ENCODE results near the gene ITPKA. TPM values are rescaled to one million over a fixed set of nuclear protein-coding genes. Genes with fewer than 3 reads are reported as not detected.

Gene ITPKA
- total RNA-seq, result 1.1 and 2.1 TPM in 2 replicates

- intact Hi-C loops (cut with micrococcal nuclease), result loop anchor here (1.0 to 5.0 kb wide), 10 partner anchors 9 to 541 kb away; partner anchors contain the start of genes CHAC1, JMJD7, LTK and MGA
Observed at GRCh38 chr15:41493205-41493901, at the start of gene ITPKA. Gene ITPKA (plus strand): TSS chr15:41493874. CDS start chr15:41493928, 54 bp downstream.

GRCh38 chr15:41445399-41445798 lies 48.3 kb upstream of the ITPKA start:
- intact Hi-C loops (cut with micrococcal nuclease), result no loop called here

- intact Hi-C loops (cut with micrococcal nuclease), result no loop called here
Observed at GRCh38 chr15:41462084-41462795, 31.4 kb upstream of the ITPKA start.

GRCh38 chr15:41464889-41465580 lies 28.6 kb upstream of the ITPKA start:
- intact Hi-C loops (cut with micrococcal nuclease), result loop anchor here (1.0 to 5.0 kb wide), 4 partner anchors 36 to 232 kb away; partner anchors contain the start of gene TYRO3

GRCh38 chr15:41465822-41466421 lies 27.8 kb upstream of the ITPKA start:
- intact Hi-C loops (cut with micrococcal nuclease), result loop anchor here (1.0 to 5.0 kb wide), 12 partner anchors 17 to 439 kb away; partner anchors contain the start of genes ITPKA, MAPKBP1, RPAP1 and TYRO3

GRCh38 chr15:41466711-41467110 lies 27.0 kb upstream of the ITPKA start:
- intact Hi-C loops (cut with micrococcal nuclease), result loop anchor here (1.0 to 5.0 kb wide), 9 partner anchors 16 to 438 kb away; partner anchors contain the start of genes ITPKA, MAPKBP1 and RPAP1

GRCh38 chr15:41469644-41470043 lies 24.0 kb upstream of the ITPKA start:
- intact Hi-C loops (cut with micrococcal nuclease), result loop anchor here (5.0 kb wide), 1 partner anchor 228 kb away; no protein-coding TSS in a partner anchor

- intact Hi-C loops (cut with micrococcal nuclease), result no loop called here
Observed at GRCh38 chr15:41473418-41473817, 20.3 kb upstream of the ITPKA start.

- intact Hi-C loops (cut with micrococcal nuclease), result no loop called here
Observed at GRCh38 chr15:41474436-41474835, 19.2 kb upstream of the ITPKA start.

- intact Hi-C loops (cut with micrococcal nuclease), result no loop called here
Observed at GRCh38 chr15:41474941-41475340, 18.7 kb upstream of the ITPKA start.

- intact Hi-C loops (cut with micrococcal nuclease), result no loop called here
Observed at GRCh38 chr15:41476416-41477048, 17.1 kb upstream of the ITPKA start.

GRCh38 chr15:41480396-41481140 lies 13.1 kb upstream of the ITPKA start:
- intact Hi-C loops (cut with micrococcal nuclease), result loop anchor here (10.0 kb wide), 1 partner anchor 794 kb away; the partner anchor contains the start of genes GANC and TMEM87A

- intact Hi-C loops (cut with micrococcal nuclease), result loop anchor here (2.0 to 10.0 kb wide), 2 partner anchors 15 to 793 kb away; partner anchors contain the start of genes GANC and TMEM87A
Observed at GRCh38 chr15:41482110-41482877, 11.4 kb upstream of the ITPKA start.

- intact Hi-C loops (cut with micrococcal nuclease), result loop anchor here (1.0 to 10.0 kb wide), 3 partner anchors 10 to 792 kb away; partner anchors contain the start of genes GANC, ITPKA and TMEM87A
Observed at GRCh38 chr15:41483115-41483514, 10.6 kb upstream of the ITPKA start.

GRCh38 chr15:41483519-41483918 lies 10.2 kb upstream of the ITPKA start:
- intact Hi-C loops (cut with micrococcal nuclease), result loop anchor here (1.0 to 10.0 kb wide), 3 partner anchors 10 to 791 kb away; partner anchors contain the start of genes GANC, ITPKA and TMEM87A

- intact Hi-C loops (cut with micrococcal nuclease), result loop anchor here (10.0 kb wide), 1 partner anchor 790 kb away; the partner anchor contains the start of genes GANC and TMEM87A
Observed at GRCh38 chr15:41484937-41485625, 8.6 kb upstream of the ITPKA start.

GRCh38 chr15:41486286-41486685 lies 7.4 kb upstream of the ITPKA start:
- intact Hi-C loops (cut with micrococcal nuclease), result loop anchor here (10.0 kb wide), 1 partner anchor 789 kb away; the partner anchor contains the start of genes GANC and TMEM87A

- intact Hi-C loops (cut with micrococcal nuclease), result loop anchor here (10.0 kb wide), 1 partner anchor 787 kb away; the partner anchor contains the start of genes GANC and TMEM87A
Observed at GRCh38 chr15:41487381-41487780, 6.3 kb upstream of the ITPKA start.

Measured in T-helper 1 cell treated with Interleukin-12 subunit alpha and Interleukin-12 subunit beta and Interleukin-4 antibody, amounts not matched to agents 30 ng/mL and 1 ng/mL, for 36 hours (primary cell).